ENCODE measurements around the gene BTG1.

The BTG1 gene

GRCh38 chr12:92141591-92142121, 4.0 kb downstream of the BTG1 start:
- TF ChIP-seq CTCF (IDR thresholded peaks at IDR 0.05), result no peak
- intact Hi-C loops (cut with DNase I; ENCODE audit: low total_unique reads), result loop anchor here (5.0 to 10.0 kb wide), 3 partner anchors 327 to 537 kb away; no protein-coding TSS in a partner anchor
- Histone ChIP-seq H3K36me3 (peaks cover 10 to 37% (median 15%) of the 10 kb centered on the region in 3 donors), H3K27ac (peak overlapping the region; percentile 97 to 100), H3K4me1 (peaks cover 0 to 49% (median 11%) of the 10 kb centered on the region in 4 donors), H3K9me3 (no peaks in the 10 kb centered on the region), H3K4me3 (peak overlapping the region; percentile 94 to 97), H3K27me3 (no peaks in the 10 kb centered on the region)
- no peak for DNase-seq

GRCh38 chr12:92140896-92141536, 4.6 kb downstream of the BTG1 start:
- H3K9me3 ChIP-seq, result no peaks in the 10 kb centered on the region
- H3K4me3 ChIP-seq, result peak overlapping the region; percentile 94 to 97
- DNase-seq, result no peak
- H3K36me3 ChIP-seq, result peaks cover 10 to 37% (median 15%) of the 10 kb centered on the region in 3 donors
- peaks cover 0 to 55% (median 16%) of the 10 kb centered on the region in 4 donors for H3K4me1 ChIP-seq
- TF ChIP-seq CTCF (IDR thresholded peaks at IDR 0.05), result no peak
- intact Hi-C loops (cut with DNase I; ENCODE audit: low total_unique reads), result loop anchor here (5.0 to 10.0 kb wide), 3 partner anchors 326 to 536 kb away; no protein-coding TSS in a partner anchor
- no peaks in the 10 kb centered on the region for H3K27me3 ChIP-seq
- peak overlapping the region; percentile 97 to 100 for H3K27ac ChIP-seq

- intact Hi-C loops (cut with DNase I; ENCODE audit: low total_unique reads), result loop anchor here (5.0 to 10.0 kb wide), 3 partner anchors 325 to 535 kb away; no protein-coding TSS in a partner anchor
- Histone ChIP-seq H3K27ac (peak overlapping the region; percentile 97 to 100), H3K4me1 (peaks cover 0 to 62% (median 17%) of the 10 kb centered on the region in 4 donors), H3K36me3 (peaks cover 10 to 37% (median 15%) of the 10 kb centered on the region in 3 donors), H3K9me3 (no peaks in the 10 kb centered on the region), H3K4me3 (peak overlapping the region; percentile 94 to 97), H3K27me3 (no peaks in the 10 kb centered on the region)
- no peak for DNase-seq
- no peak for TF ChIP-seq CTCF (IDR thresholded peaks at IDR 0.05)
Observed at GRCh38 chr12:92140156-92140555, 5.5 kb downstream of the BTG1 start.

GRCh38 chr12:92139634-92140150, 6.0 kb downstream of the BTG1 start:
- peaks cover 10 to 37% (median 15%) of the 10 kb centered on the region in 3 donors for H3K36me3 ChIP-seq
- peak overlapping the region; percentile 94 to 97 for H3K4me3 ChIP-seq
- H3K4me1 ChIP-seq, result peaks cover 0 to 67% (median 20%) of the 10 kb centered on the region in 4 donors
- H3K27me3 ChIP-seq, result no peaks in the 10 kb centered on the region
- intact Hi-C loops (cut with DNase I; ENCODE audit: low total_unique reads), result loop anchor here (5.0 to 10.0 kb wide), 3 partner anchors 325 to 535 kb away; no protein-coding TSS in a partner anchor
- peak overlapping the region in 1 of 2 donors; percentile 100 for H3K27ac ChIP-seq
- H3K9me3 ChIP-seq, result no peaks in the 10 kb centered on the region
- no peak for TF ChIP-seq CTCF (IDR thresholded peaks at IDR 0.05)
- DNase-seq, result no peak

- Histone ChIP-seq H3K27ac (no peak overlapping the region), H3K27me3 (no peaks in the 10 kb centered on the region), H3K4me1 (peaks cover 0 to 77% (median 30%) of the 10 kb centered on the region in 4 donors), H3K4me3 (peak overlapping the region; percentile 94 to 97), H3K36me3 (peaks cover 5 to 31% (median 14%) of the 10 kb centered on the region in 3 donors), H3K9me3 (no peaks in the 10 kb centered on the region)
- no peak for DNase-seq
- intact Hi-C loops (cut with DNase I; ENCODE audit: low total_unique reads), result no loop called here
- TF ChIP-seq CTCF (IDR thresholded peaks at IDR 0.05), result no peak
Observed at GRCh38 chr12:92138626-92139025, 7.0 kb downstream of the BTG1 start.

Data from tibial artery (tissue), 4 donors.